H1 (cell line): ENCODE results near the gene LIPE. TPM values are rescaled to one million over a fixed set of nuclear protein-coding genes. Genes with fewer than 3 reads are reported as not detected.

ENCODE experiments used
- CTCF ChIA-PET: fragments of 300-600 bp; sonication (Branson Sonifier 250); formaldehyde crosslinking; loops from one replicate; lab custom pipeline; 2021; ENCODE audit not compliant: partially characterized antibody; lab: Charles Lee
- POLR2A ChIA-PET: fragments of 300-600 bp; sonication (Branson Sonifier 250); formaldehyde crosslinking; loops from one replicate; lab custom pipeline; 2021; ENCODE audit warnings: inconsistent platforms; ENCODE audit not compliant: partially characterized antibody; lab: Charles Lee
- DNase-seq, 2 experiments: peaks; one replicate each; pipeline versions ENCODE4 v3.0.0 to v3.0.0-alpha.2; 2010 to 2022; ENCODE audit warnings: low spot score in 2 of 2, low read depth in 1 of 2, mixed read lengths in 1 of 2
- FAIRE-seq: peaks from 2 replicates; lab custom pipeline; 2011; peaks lifted over from hg19 to GRCh38; lab: Jason Lieb, UNC
- H2AFZ ChIP-seq: 2 replicates; pipeline ENCODE4 v1.8.1; 2012; ENCODE audit warnings: low read length, inconsistent platforms
- H2AK5ac ChIP-seq: 2 replicates; pipeline ENCODE4 v1.6.1; 2013; ENCODE audit warnings: low read depth, low read length
- H2BK120ac ChIP-seq: replicated peaks from 2 replicates; pipeline ENCODE3; 2013; ENCODE audit warnings: low read depth, low read length, inconsistent platforms
- H2BK12ac ChIP-seq: 2 replicates; pipeline ENCODE4 v1.6.1; 2013; ENCODE audit warnings: low read depth, low read length
- H2BK15ac ChIP-seq: 2 replicates; pipeline ENCODE4 v1.6.1; 2013; ENCODE audit warnings: low read length
- H2BK20ac ChIP-seq: 2 replicates; pipeline ENCODE4 v1.6.1; 2013; ENCODE audit warnings: low read length
- H2BK5ac ChIP-seq: 2 replicates; pipeline ENCODE4 v1.6.1; 2013; ENCODE audit warnings: low read depth, low read length
- H3K14ac ChIP-seq: 2 replicates; pipeline ENCODE4 v1.6.1; 2013; ENCODE audit warnings: inconsistent platforms; ENCODE audit not compliant: insufficient read length
- H3K18ac ChIP-seq: 2 replicates; pipeline ENCODE4 v1.6.1; 2013; ENCODE audit warnings: low read length; ENCODE audit errors: extremely low read depth
- H3K23ac ChIP-seq: 2 replicates; pipeline ENCODE4 v1.6.1; 2013; ENCODE audit warnings: inconsistent platforms; ENCODE audit not compliant: insufficient read length
- H3K23me2 ChIP-seq: 2 replicates; pipeline ENCODE4 v1.6.1; 2013; ENCODE audit warnings: low read depth, low read length
- H3K27ac ChIP-seq: 2 replicates; pipeline ENCODE4 v1.6.1; 2011; ENCODE audit warnings: low read depth, low read length, inconsistent platforms
- H3K27me3 ChIP-seq, 4 experiments: replicated peaks in 1 of 4; 1 replicate in 1 of 4; 2 replicates in 3 of 4; pipeline versions ENCODE4 v1.6.1 to v1.8.1; 2011 to 2013; ENCODE audit warnings: low read length in 3 of 4, mild to moderate bottlenecking in 3 of 4, inconsistent platforms in 2 of 4, mixed read lengths in 2 of 4, moderate library complexity in 1 of 4; ENCODE audit not compliant: control insufficient read depth in 3 of 4, insufficient read depth in 3 of 4; ENCODE audit errors: extremely low read depth in 1 of 4
- H3K36me3 ChIP-seq, 4 experiments: 2 replicates each; pipeline versions ENCODE4 v1.6.1 to v1.8.1; 2011 to 2013; ENCODE audit warnings: mild to moderate bottlenecking in 4 of 4, low read length in 3 of 4, moderate library complexity in 2 of 4, control low read depth in 1 of 4, inconsistent platforms in 1 of 4; ENCODE audit not compliant: insufficient read depth in 4 of 4, control insufficient read depth in 2 of 4
- H3K4ac ChIP-seq: replicated peaks from 2 replicates; pipeline ENCODE3; 2013; ENCODE audit warnings: low read length, low read depth, mixed read lengths, inconsistent platforms; ENCODE audit not compliant: insufficient read length
- H3K4me1 ChIP-seq, 4 experiments: replicated peaks in 1 of 4; 1 replicate in 1 of 4; 2 replicates in 3 of 4; pipeline versions ENCODE4 v1.6.1 to v1.8.1; 2011 to 2013; ENCODE audit warnings: low read length in 3 of 4, inconsistent platforms in 2 of 4, mixed read lengths in 1 of 4; ENCODE audit not compliant: insufficient read depth in 4 of 4, control insufficient read depth in 3 of 4
- H3K4me2 ChIP-seq, 2 experiments: 2 replicates each; pipeline versions ENCODE4 v1.6.1 to v1.8.1; 2011 to 2013; ENCODE audit warnings: low read depth in 2 of 2, low read length in 2 of 2, control low read depth in 1 of 2, inconsistent platforms in 1 of 2, mild to moderate bottlenecking in 1 of 2; ENCODE audit not compliant: insufficient read depth in 1 of 2
- H3K4me3 ChIP-seq, 4 experiments: fragments of 200-600, 300-600 bp in 1 of 4; sonication (generic), shearing (Covaris generic), sonication (Bioruptor Twin) in 1 of 4; 2 replicates each; pipeline versions ENCODE4 v1.5.1 to v1.8.1; 2011 to 2016; ENCODE audit warnings: low read length in 4 of 4, low read depth in 3 of 4, control low read depth in 2 of 4, inconsistent platforms in 2 of 4, mild to moderate bottlenecking in 2 of 4, mixed read lengths in 1 of 4, moderate library complexity in 1 of 4; ENCODE audit not compliant: insufficient read depth in 2 of 4; ENCODE audit errors: extremely low read depth in 1 of 4
- H3K56ac ChIP-seq: replicated peaks from 2 replicates; pipeline ENCODE3; 2013; ENCODE audit warnings: low read depth, mild to moderate bottlenecking, mixed read lengths, low read length, inconsistent platforms; ENCODE audit not compliant: insufficient read length
- H3K79me1 ChIP-seq: 2 replicates; pipeline ENCODE4 v1.6.1; 2013; ENCODE audit warnings: low read depth, low read length, control low read depth
- H3K79me2 ChIP-seq, 2 experiments: 2 replicates each; pipeline versions ENCODE4 v1.6.1 to v1.8.1; 2012 to 2013; ENCODE audit warnings: low read length in 2 of 2, mild to moderate bottlenecking in 2 of 2, inconsistent platforms in 1 of 2; ENCODE audit not compliant: insufficient read depth in 2 of 2, control insufficient read depth in 1 of 2
- H3K9ac ChIP-seq, 4 experiments: replicated peaks in 1 of 4; 1 replicate in 1 of 4; 2 replicates in 3 of 4; pipeline versions ENCODE4 v1.6.1 to v1.8.1; 2011 to 2013; ENCODE audit warnings: low read depth in 3 of 4, low read length in 3 of 4, control low read depth in 2 of 4, mild to moderate bottlenecking in 2 of 4, moderate library complexity in 2 of 4, inconsistent platforms in 1 of 4; ENCODE audit errors: extremely low read depth in 1 of 4
- H3K9me3 ChIP-seq, 2 experiments: 2 replicates each; pipeline versions ENCODE4 v1.6.1 to v1.8.1; 2012 to 2013; ENCODE audit warnings: mild to moderate bottlenecking in 2 of 2, moderate library complexity in 2 of 2, control low read depth in 1 of 2, inconsistent platforms in 1 of 2, low read depth in 1 of 2, low read length in 1 of 2, mixed read lengths in 1 of 2; ENCODE audit not compliant: insufficient read depth in 2 of 2
- H4K20me1 ChIP-seq, 2 experiments: replicated peaks in 1 of 2; 2 replicates each; pipeline versions ENCODE3 to v1.8.1; 2011 to 2013; ENCODE audit warnings: inconsistent platforms in 2 of 2, low read length in 2 of 2, mild to moderate bottlenecking in 1 of 2; ENCODE audit not compliant: insufficient read depth in 2 of 2, control insufficient read depth in 1 of 2
- H4K5ac ChIP-seq: 2 replicates; pipeline ENCODE4 v1.6.1; 2013; ENCODE audit warnings: low read length, low read depth, mixed read lengths, inconsistent platforms; ENCODE audit not compliant: insufficient read length
- H4K8ac ChIP-seq: 2 replicates; pipeline ENCODE4 v1.8.0; 2013; ENCODE audit warnings: mild to moderate bottlenecking, moderate library complexity, low read length, inconsistent platforms; ENCODE audit not compliant: insufficient read depth; ENCODE audit errors: extremely low read depth
- H4K91ac ChIP-seq: replicated peaks from 2 replicates; pipeline ENCODE3; 2013; ENCODE audit warnings: low read length, mixed read lengths, inconsistent platforms; ENCODE audit not compliant: insufficient read length
- CBX5 ChIP-seq: fragments of 300-800, 300-1000 bp; sonication (generic); IDR thresholded peaks from 2 replicates; pipeline ENCODE4 v1.7.1; 2016; ENCODE audit warnings: antibody characterized with exemption, low read length, low read depth
- GTF2F1 ChIP-seq: IDR thresholded peaks from 2 replicates; pipeline ENCODE4 v1.6.1; 2012; ENCODE audit warnings: low read depth, low read length, improper control_type of control experiment, borderline replicate concordance
- TAF7 ChIP-seq: optimal IDR thresholded peaks from 2 replicates; pipeline ENCODE3; 2011; ENCODE audit warnings: low read depth, mild to moderate bottlenecking, inconsistent platforms, low read length, moderate library complexity, borderline replicate concordance
- WGBS, 2 experiments: shearing (Covaris generic) in 1 of 2; methylation state at CpG; one replicate each; pipeline versions ENCODE4 v1.1.6 to v1.1.7; 2013 to 2015; ENCODE audit warnings: low lambda C conversion rate in 2 of 2, mixed read lengths in 2 of 2, inconsistent platforms in 1 of 2, low coverage in 1 of 2, missing lambda C conversion rate in 1 of 2; ENCODE audit not compliant: insufficient replicate concordance in 2 of 2, insufficient coverage in 1 of 2, insufficient read length in 1 of 2; ENCODE audit errors: extremely low coverage in 1 of 2, missing lambda C conversion rate in 1 of 2; 5-methylcytosine and 5-hydroxymethylcytosine counted together
- polyA plus RNA-seq, 7 experiments: library from polyadenylated mRNA; depleted of rRNA in 3 of 7; stranded (reverse) in 5 of 7; unstranded in 2 of 7; fragments of >200 nt in 5 of 7; fragments of 200-250 nt in 2 of 7; gene quantifications; 1 replicate in 5 of 7; 2 replicates in 1 of 7; 4 replicates in 1 of 7; pipeline versions ENCODE4 v1.2.1 to v1.2.3, GENCODE V29; 2011 to 2013; ENCODE audit warnings: missing spikeins in 2 of 7, mixed read lengths in 2 of 7
- total RNA-seq: library from RNA; stranded (reverse); fragmentation: NEBNext Ultra II Directional; extraction: Animal tissue kit (Norgen Biotek cat#: 25700); gene quantifications from 2 replicates; pipeline ENCODE4 v1.2.1, GENCODE V29; 2021

Gene LIPE
- total and polyA plus RNA-seq, 2 of the 8 experiments (the other 6 are each of a cell fraction or from before 2014, with no cell fraction given) = 8.7 to 15.9 TPM

GRCh38 chr19:42375415-42376176 lies 51.6 kb downstream of the LIPE start:
- Histone ChIP-seq H3K79me1 (no peaks in the 10 kb centered on the region; the same call in 1 of the 2 replicates), H3K4me1 (peaks cover 6 to 9% (median 8%) of the 10 kb centered on the region in 4 experiments), H3K23ac (no peak overlapping the region), H3K23me2 (no peaks in the 10 kb centered on the region; the same call in 1 of the 2 replicates), H3K4me2 (no peak overlapping the region), H3K18ac (no peak overlapping the region), H3K36me3 (peaks cover 0 to 7% (median 0%) of the 10 kb centered on the region in 4 experiments; a peak in 3 of 8 replicates), H2BK15ac (no peak overlapping the region), H4K20me1 (no peaks in the 10 kb centered on the region), H2AK5ac (no peak overlapping the region), H2BK12ac (no peak overlapping the region), H3K9ac (no peak overlapping the region), H3K27ac (no peak overlapping the region), H2BK120ac (no peak overlapping the region), H3K9me3 (no peaks in the 10 kb centered on the region), H2AFZ (no peak overlapping the region), H3K79me2 (no peaks in the 10 kb centered on the region), H3K56ac (no peak overlapping the region), H3K4me3 (no peak overlapping the region), H4K8ac (no peak overlapping the region), H2BK20ac (no peak overlapping the region), H2BK5ac (no peak overlapping the region; the same call in 1 of the 2 replicates), H3K27me3 (no peaks in the 10 kb centered on the region; a peak in 1 of 7 replicates), H3K4ac (no peak overlapping the region), H3K14ac (no peak overlapping the region), H4K5ac (no peak overlapping the region), H4K91ac (no peak overlapping the region)
- POLR2A ChIA-PET = interaction anchor here (1.4 kb wide), 1 partner anchor 11 kb away, joined by 4 read pairs; no protein-coding TSS in a partner anchor
- FAIRE-seq (no peak), DNase-seq (no peak)
- WGBS, 2 experiments = 95% methylated on average over 48 of the region's 54 CpGs; no CpG with 5 or more reads in 1 of the 2 experiments
- TF ChIP-seq TAF7 (no peak), CBX5 (no peak), GTF2F1 (no peak)
- CTCF ChIA-PET = no interaction called here
